ENCODE results near the gene C1orf52. TPM values are rescaled to one million over a fixed set of nuclear protein-coding genes. Genes with fewer than 3 reads are reported as not detected.
A peak's percentile ranks its signal among the peaks of the same experiment; 100 is the strongest.

The C1orf52 gene
- 8.9 and 12.9 TPM in 2 replicates for total RNA-seq (2012; rRNA removed)

DNA sequence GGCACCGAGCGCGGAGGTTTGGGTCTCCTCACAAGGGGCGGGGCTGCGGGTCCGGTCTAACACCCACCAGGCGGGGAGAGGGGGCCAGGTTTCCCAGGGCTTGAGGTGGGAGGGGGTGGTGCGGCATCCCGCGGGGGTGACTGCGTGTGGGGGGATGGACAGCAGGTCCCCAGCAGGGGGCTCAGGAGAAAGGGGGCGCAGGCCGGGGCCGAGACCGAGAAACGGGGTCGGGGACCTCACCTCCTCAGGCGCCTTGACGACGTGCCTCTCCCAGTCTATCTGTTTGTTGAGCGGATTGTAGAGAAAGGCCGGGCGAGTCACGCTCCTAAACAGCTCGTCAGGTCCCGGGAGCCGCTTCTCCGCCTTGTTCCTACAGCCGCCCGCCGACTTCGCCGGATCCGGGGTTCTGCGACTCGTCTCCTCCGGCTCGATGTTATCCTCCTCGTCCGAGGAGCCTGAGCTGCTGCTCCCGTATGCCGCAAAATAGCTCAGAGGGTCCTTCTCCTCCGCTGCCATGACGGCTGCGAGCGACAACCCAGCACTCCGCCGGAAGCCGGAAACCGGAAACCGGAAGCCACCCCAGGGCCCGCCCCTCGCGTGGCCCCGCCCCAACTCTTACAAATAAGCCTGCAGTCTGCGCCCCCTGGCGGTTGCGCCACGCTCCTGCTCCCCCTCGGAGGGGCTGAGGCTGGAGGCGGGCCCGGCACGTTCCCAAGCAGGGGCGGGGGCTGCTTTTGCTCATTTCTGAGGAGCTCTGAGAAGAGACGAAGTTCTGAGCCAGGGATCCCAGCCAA lies at the start of gene C1orf52:
Gene C1orf52, minus strand, starts transcription at position 545 of the 794 bp plus-strand sequence. Its CDS starts 29 bp downstream, at position 516.
- H3K4me3 ChIP-seq (ENCODE audit: low read length), result peak within 1 kb of the TSS; percentile 100
- H3K4me1 ChIP-seq (ENCODE audit: control insufficient read depth, insufficient read depth, low read length), result peaks cover 28% of the 10 kb centered on the region
- no peaks in the 10 kb centered on the region for H3K27me3 ChIP-seq (ENCODE audit: control insufficient read depth, insufficient read depth, low read length)
- H3K36me3 ChIP-seq (ENCODE audit: insufficient read depth, low read length), result peaks cover 30% of the 10 kb centered on the region
- peak within 1 kb of the TSS; percentile 85 for H3K4me2 ChIP-seq (ENCODE audit: low read length)
- peak within 1 kb of the TSS; percentile 99 for H3K9ac ChIP-seq (ENCODE audit: low read depth, low read length)
- H3K9me3 ChIP-seq (replicated peaks; ENCODE audit: low read length), result no peaks in the 10 kb centered on the region

DNA sequence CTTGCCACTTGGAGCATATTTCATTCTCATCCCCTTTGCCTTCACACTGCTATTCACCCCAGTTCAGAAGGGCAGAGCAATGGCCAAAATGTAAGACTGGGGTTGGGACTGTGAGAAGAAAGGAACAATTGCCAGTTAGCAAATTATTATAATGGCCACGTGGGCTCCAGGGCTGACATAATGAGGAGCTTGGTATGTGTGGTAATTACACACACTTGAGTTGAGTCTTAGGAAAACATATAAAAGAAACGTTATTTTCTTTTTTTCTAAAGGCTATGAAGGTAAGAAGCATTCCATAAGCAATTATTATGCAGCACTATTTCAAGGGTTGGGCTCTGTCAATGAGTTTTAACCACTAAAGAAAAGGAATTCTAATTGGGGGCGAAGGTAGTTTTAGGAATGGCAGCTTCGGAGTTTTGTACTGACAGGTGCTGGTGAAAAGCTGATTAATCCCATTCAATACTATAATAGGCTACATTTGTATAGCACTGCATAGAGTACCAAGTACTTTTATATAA lies 49.4 kb upstream of the C1orf52 start:
- no peak overlapping the region for H3K4me3 ChIP-seq (ENCODE audit: low read length)
- no peaks in the 10 kb centered on the region for H3K27me3 ChIP-seq (ENCODE audit: control insufficient read depth, insufficient read depth, low read length)
- H3K4me1 ChIP-seq (ENCODE audit: control insufficient read depth, insufficient read depth, low read length), result peaks cover 27% of the 10 kb centered on the region
- H3K9me3 ChIP-seq (replicated peaks; ENCODE audit: low read length), result no peaks in the 10 kb centered on the region
- H3K36me3 ChIP-seq (ENCODE audit: insufficient read depth, low read length), result no peaks in the 10 kb centered on the region
- H3K4me2 ChIP-seq (ENCODE audit: low read length), result peak overlapping the region; percentile 66
- H3K9ac ChIP-seq (ENCODE audit: low read depth, low read length), result peak overlapping the region; percentile 21

DNA sequence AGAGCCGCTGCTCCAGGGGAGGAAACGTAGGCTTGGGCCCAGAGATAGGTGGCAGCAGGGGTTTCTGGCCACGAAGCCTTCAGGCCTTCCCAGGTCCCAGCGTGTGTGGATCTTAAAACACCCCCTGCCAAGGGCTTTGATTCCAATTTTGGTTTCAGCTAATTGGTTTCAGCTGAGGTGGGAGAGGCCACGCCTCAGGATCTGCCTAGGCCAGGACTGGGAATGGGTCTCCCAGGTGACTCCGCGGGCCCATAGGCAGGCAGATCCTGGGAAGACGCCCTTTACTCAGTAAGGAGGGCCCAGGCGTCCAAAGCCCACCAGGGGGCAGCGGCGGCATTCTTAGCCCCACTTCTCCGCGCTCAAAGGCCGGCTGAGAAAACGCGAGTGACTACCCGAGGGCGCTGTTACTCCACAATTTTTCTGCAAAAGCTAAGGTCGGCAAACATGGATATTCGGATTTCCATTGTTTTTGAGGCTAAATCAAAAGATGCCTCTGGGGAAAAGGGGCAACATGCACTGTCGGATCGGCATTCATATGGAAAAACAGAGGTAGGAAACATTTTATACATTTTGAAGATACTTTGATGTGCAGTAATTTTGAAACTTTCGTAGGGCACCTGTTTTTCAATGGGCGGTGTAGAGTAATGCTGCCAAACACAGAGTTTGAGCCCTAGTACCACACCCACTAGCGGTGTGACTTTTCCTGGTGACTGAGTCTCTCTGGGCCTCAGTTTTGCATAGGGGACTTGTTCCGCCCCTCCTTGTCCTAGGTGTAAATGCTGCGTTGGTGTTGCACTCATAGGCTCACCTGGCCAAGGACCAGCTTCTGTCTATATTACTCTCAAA lies 48.7 kb upstream of the C1orf52 start:
- Histone ChIP-seq H3K36me3 (ENCODE audit: insufficient read depth, low read length) (no peaks in the 10 kb centered on the region), H3K4me1 (ENCODE audit: control insufficient read depth, insufficient read depth, low read length) (peaks cover 20% of the 10 kb centered on the region), H3K4me2 (ENCODE audit: low read length) (peak overlapping the region; percentile 66), H3K4me3 (ENCODE audit: low read length) (no peak overlapping the region), H3K9ac (ENCODE audit: low read depth, low read length) (peak overlapping the region; percentile 53), H3K27me3 (ENCODE audit: control insufficient read depth, insufficient read depth, low read length) (no peaks in the 10 kb centered on the region), H3K9me3 (replicated peaks; ENCODE audit: low read length) (no peaks in the 10 kb centered on the region)

DNA sequence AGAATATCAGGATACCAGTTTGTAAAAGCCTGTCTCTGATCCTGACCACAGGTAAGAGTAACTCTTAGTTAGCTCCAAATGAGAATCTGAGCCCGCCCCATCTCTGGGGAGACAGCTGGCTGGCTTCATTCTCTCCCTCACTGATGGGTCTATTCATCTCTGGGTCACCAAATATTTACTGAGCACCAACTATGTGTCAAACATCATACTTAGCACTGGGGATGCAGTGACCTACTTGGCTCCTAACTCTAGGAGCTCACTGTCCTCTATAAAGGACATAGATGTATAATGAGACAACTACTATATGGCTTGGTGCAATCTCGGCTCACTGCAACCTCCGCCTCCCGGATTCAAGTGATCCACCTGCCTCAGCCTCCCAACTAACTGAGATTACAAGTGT lies 46.8 kb upstream of the C1orf52 start:
- peaks cover 9% of the 10 kb centered on the region for H3K4me1 ChIP-seq (ENCODE audit: control insufficient read depth, insufficient read depth, low read length)
- H3K36me3 ChIP-seq (ENCODE audit: insufficient read depth, low read length), result no peaks in the 10 kb centered on the region
- H3K27me3 ChIP-seq (ENCODE audit: control insufficient read depth, insufficient read depth, low read length), result no peaks in the 10 kb centered on the region
- no peak overlapping the region for H3K4me2 ChIP-seq (ENCODE audit: low read length)
- no peaks in the 10 kb centered on the region for H3K9me3 ChIP-seq (replicated peaks; ENCODE audit: low read length)
- no peak overlapping the region for H3K9ac ChIP-seq (ENCODE audit: low read depth, low read length)
- H3K4me3 ChIP-seq (ENCODE audit: low read length), result no peak overlapping the region

DNA sequence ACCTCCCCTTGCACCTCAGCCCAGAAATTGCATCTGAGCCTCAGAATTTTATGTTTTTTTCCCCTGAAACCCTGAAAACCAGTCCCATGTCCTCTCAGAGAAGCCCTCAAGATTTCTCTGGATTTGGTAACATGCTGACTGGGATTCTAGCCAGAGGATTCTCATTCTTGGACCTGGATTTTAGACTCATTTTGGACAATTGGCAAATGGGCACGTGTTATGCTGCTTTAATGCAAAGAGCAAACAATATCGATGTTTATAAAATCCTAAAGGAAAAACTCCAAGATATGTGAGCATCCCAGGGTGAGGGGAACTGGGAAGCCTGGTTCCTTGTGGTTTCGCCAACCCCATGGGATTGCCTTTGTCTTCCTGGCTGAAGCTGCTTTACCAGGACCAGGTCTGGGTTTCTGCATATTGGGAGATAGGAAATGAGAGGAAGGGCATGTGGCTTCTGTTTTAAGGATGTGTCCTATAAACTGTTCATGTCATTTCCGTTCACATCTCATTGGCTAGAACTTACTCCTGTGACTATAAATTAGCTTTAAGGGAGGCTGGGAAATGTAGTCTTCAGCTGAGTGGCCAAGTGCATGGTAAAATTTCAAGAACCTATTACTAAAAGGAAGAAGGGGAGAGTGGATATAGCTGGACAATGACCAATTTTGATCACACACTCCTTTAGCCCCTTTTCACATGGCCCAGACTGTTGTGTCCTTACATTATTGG lies 44.1 kb upstream of the C1orf52 start:
- no peaks in the 10 kb centered on the region for H3K36me3 ChIP-seq (ENCODE audit: insufficient read depth, low read length)
- no peak overlapping the region for H3K9ac ChIP-seq (ENCODE audit: low read depth, low read length)
- H3K4me2 ChIP-seq (ENCODE audit: low read length), result no peak overlapping the region
- H3K4me3 ChIP-seq (ENCODE audit: low read length), result no peak overlapping the region
- H3K9me3 ChIP-seq (replicated peaks; ENCODE audit: low read length), result no peaks in the 10 kb centered on the region
- peaks cover 11% of the 10 kb centered on the region for H3K4me1 ChIP-seq (ENCODE audit: control insufficient read depth, insufficient read depth, low read length)
- no peaks in the 10 kb centered on the region for H3K27me3 ChIP-seq (ENCODE audit: control insufficient read depth, insufficient read depth, low read length)

DNA sequence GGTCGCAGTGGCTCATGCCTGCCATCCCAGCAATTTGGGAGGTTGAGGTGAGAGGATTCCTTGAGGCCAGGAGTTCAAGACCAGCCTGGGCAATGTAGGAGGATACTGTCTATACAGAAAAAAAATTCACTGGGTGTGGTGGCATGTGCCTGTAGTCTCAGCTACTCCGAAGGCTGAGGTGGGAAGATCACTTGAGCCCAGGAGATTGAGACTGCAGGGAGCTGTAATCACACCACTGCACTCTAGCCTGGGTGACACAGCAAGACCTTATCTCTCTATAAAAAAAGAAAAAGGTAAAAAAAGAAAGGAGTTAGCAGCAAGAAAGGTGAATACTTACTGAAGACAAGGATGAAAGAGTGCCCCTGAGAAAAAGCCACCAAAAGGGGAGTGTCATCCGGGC lies 40.7 kb upstream of the C1orf52 start:
- Histone ChIP-seq H3K4me1 (ENCODE audit: control insufficient read depth, insufficient read depth, low read length) (peaks cover 27% of the 10 kb centered on the region), H3K36me3 (ENCODE audit: insufficient read depth, low read length) (no peaks in the 10 kb centered on the region), H3K4me3 (ENCODE audit: low read length) (no peak overlapping the region), H3K27me3 (ENCODE audit: control insufficient read depth, insufficient read depth, low read length) (no peaks in the 10 kb centered on the region), H3K9me3 (replicated peaks; ENCODE audit: low read length) (no peaks in the 10 kb centered on the region), H3K4me2 (ENCODE audit: low read length) (no peak overlapping the region), H3K9ac (ENCODE audit: low read depth, low read length) (no peak overlapping the region)

DNA sequence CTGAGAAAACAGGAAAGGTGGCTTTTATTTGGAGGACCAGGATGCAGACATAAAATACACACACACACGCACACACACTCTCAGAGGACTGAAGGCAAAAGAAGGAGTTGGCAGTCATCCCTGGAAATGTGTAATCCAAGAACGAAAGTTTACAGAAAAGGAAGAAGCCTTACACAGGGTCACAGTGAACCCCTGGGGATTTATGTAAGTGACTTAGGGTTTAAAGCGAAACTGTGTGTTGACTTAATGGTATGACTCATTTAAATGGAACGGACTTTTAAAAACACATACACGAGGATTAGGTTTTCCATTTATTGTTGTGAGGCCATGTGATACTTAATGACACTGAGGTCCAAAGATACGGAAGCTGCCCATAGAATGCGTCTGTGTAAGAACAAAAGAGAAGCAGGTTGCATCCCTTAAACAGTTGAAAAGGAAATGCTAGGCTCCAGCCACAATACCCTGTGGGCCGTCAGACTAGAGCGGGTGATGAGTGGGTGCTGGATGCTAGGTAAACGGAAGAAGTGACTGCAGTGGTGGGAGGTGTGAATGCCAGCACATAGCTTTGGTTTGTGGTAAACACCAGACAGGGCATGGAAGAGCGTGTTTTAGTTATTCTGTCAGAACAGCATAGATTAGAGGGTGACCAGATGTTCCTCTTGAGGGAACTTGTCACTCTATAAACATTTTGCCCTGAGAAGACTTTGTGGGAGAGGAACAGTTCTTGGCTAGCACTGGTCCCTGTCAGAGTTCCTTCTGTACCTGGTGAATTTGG lies 38.6 kb upstream of the C1orf52 start:
- no peaks in the 10 kb centered on the region for H3K9me3 ChIP-seq (replicated peaks; ENCODE audit: low read length)
- H3K27me3 ChIP-seq (ENCODE audit: control insufficient read depth, insufficient read depth, low read length), result no peaks in the 10 kb centered on the region
- H3K9ac ChIP-seq (ENCODE audit: low read depth, low read length), result peak overlapping the region; percentile 42
- H3K4me2 ChIP-seq (ENCODE audit: low read length), result peak overlapping the region; percentile 66
- H3K4me1 ChIP-seq (ENCODE audit: control insufficient read depth, insufficient read depth, low read length), result peaks cover 31% of the 10 kb centered on the region
- no peaks in the 10 kb centered on the region for H3K36me3 ChIP-seq (ENCODE audit: insufficient read depth, low read length)
- peak overlapping the region; percentile 37 for H3K4me3 ChIP-seq (ENCODE audit: low read length)

DNA sequence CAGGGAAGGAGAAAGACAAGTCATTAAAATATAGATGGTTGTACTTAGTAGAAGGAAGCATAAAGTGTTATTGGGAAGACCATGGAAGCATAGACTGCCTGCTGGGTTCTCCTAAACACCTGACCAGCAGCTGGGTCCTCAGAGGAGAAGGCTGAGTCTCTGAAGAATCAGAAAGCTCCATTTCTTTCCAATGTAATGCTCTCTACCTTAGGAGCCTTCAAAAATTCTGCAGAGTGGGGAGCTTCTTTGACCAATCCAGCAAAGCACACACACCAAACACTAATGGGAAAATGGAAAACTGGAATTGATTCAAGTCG lies 38.0 kb upstream of the C1orf52 start:
- Histone ChIP-seq H3K4me1 (ENCODE audit: control insufficient read depth, insufficient read depth, low read length) (peaks cover 31% of the 10 kb centered on the region), H3K36me3 (ENCODE audit: insufficient read depth, low read length) (no peaks in the 10 kb centered on the region), H3K4me3 (ENCODE audit: low read length) (peak overlapping the region; percentile 37), H3K9me3 (replicated peaks; ENCODE audit: low read length) (no peaks in the 10 kb centered on the region), H3K27me3 (ENCODE audit: control insufficient read depth, insufficient read depth, low read length) (no peaks in the 10 kb centered on the region), H3K9ac (ENCODE audit: low read depth, low read length) (peak overlapping the region; percentile 42), H3K4me2 (ENCODE audit: low read length) (peak overlapping the region; percentile 66)

DNA sequence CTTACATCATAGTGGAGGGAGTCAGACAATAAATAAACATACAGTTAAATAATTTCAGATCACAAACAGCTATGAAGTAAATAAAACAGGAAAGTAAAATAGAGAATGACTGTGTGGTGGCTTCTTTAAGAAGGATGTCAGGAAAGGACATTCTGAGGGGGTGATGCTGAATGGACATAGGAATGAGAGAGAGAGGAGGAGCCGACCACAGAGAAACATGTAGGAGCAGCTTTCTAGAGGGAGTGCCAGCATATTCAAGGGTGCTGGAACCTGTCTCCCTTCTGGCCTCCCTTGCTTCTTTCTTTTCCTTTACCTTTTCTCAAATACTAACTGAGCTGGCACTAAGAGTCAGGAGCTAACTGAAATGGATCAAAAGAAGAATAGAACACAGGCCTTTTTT lies 37.5 kb upstream of the C1orf52 start:
- H3K9me3 ChIP-seq (replicated peaks; ENCODE audit: low read length), result no peaks in the 10 kb centered on the region
- H3K27me3 ChIP-seq (ENCODE audit: control insufficient read depth, insufficient read depth, low read length), result no peaks in the 10 kb centered on the region
- H3K9ac ChIP-seq (ENCODE audit: low read depth, low read length), result peak overlapping the region; percentile 42
- H3K4me1 ChIP-seq (ENCODE audit: control insufficient read depth, insufficient read depth, low read length), result peaks cover 31% of the 10 kb centered on the region
- peak overlapping the region; percentile 66 for H3K4me2 ChIP-seq (ENCODE audit: low read length)
- no peak overlapping the region for H3K4me3 ChIP-seq (ENCODE audit: low read length)
- no peaks in the 10 kb centered on the region for H3K36me3 ChIP-seq (ENCODE audit: insufficient read depth, low read length)

DNA sequence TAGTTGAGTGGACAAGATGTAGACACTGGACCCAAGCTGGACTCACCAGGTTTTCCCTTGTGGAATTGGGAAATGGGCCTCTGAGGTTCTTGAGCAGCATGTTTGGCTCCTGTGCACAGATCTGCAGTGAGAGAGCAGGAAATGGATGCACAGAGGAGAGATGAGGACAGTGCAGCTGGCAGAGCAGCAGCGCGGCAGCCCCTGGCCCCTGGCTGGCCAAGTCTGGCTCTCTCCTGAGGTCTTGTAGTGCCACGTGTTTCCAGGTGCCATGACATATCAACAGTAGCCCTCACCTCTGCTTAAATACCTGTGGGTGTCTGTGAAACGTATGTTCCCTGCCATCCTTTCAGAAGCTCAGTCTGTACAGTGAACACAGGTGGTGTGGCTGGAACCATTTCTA lies 36.2 kb upstream of the C1orf52 start:
- no peak overlapping the region for H3K4me2 ChIP-seq (ENCODE audit: low read length)
- no peak overlapping the region for H3K9ac ChIP-seq (ENCODE audit: low read depth, low read length)
- peaks cover 44% of the 10 kb centered on the region for H3K4me1 ChIP-seq (ENCODE audit: control insufficient read depth, insufficient read depth, low read length)
- no peaks in the 10 kb centered on the region for H3K36me3 ChIP-seq (ENCODE audit: insufficient read depth, low read length)
- H3K4me3 ChIP-seq (ENCODE audit: low read length), result no peak overlapping the region
- H3K27me3 ChIP-seq (ENCODE audit: control insufficient read depth, insufficient read depth, low read length), result no peaks in the 10 kb centered on the region
- H3K9me3 ChIP-seq (replicated peaks; ENCODE audit: low read length), result no peaks in the 10 kb centered on the region

Measured in skeletal muscle satellite cell (primary cell).